ENCODE data around the gene IDH3A. TPM values are rescaled to one million over a fixed set of nuclear protein-coding genes. Genes with fewer than 3 reads are reported as not detected.

The IDH3A gene
- total RNA-seq, 2 donors from 2014 or later: 188 to 352 TPM

- H3K4me3 ChIP-seq: no peak overlapping the region
- H3K27me3 ChIP-seq: no peaks in the 10 kb centered on the region
- no peak for DNase-seq (ENCODE audit: low spot score)
- H3K9me3 ChIP-seq: no peaks in the 10 kb centered on the region
- no peaks in the 10 kb centered on the region for H3K36me3 ChIP-seq
- TF ChIP-seq CTCF (IDR thresholded peaks at IDR 0.05): no peak
- no peak overlapping the region for H3K27ac ChIP-seq
- peaks cover 0 to 4% of the 10 kb centered on the region in 2 donors for H3K4me1 ChIP-seq
Measured at GRCh38 chr15:78103406-78104118, 45.6 kb upstream of the IDH3A start.

GRCh38 chr15:78104119-78104479 lies 45.1 kb upstream of the IDH3A start:
- Histone ChIP-seq H3K27me3 (no peaks in the 10 kb centered on the region), H3K27ac (no peak overlapping the region), H3K36me3 (no peaks in the 10 kb centered on the region), H3K9me3 (no peaks in the 10 kb centered on the region), H3K4me1 (peaks cover 0 to 4% of the 10 kb centered on the region in 2 donors), H3K4me3 (no peak overlapping the region)
- no peak for TF ChIP-seq CTCF (IDR thresholded peaks at IDR 0.05)
- DNase-seq (ENCODE audit: low spot score): no peak

- Histone ChIP-seq H3K36me3 (no peaks in the 10 kb centered on the region), H3K4me1 (peaks cover 0 to 4% of the 10 kb centered on the region in 2 donors), H3K9me3 (no peaks in the 10 kb centered on the region), H3K27ac (no peak overlapping the region), H3K4me3 (no peak overlapping the region), H3K27me3 (no peaks in the 10 kb centered on the region)
- DNase-seq (ENCODE audit: low spot score): no peak
- TF ChIP-seq CTCF (IDR thresholded peaks at IDR 0.05): no peak
Measured at GRCh38 chr15:78104566-78105475, 44.3 kb upstream of the IDH3A start.

GRCh38 chr15:78105476-78106241 lies 43.5 kb upstream of the IDH3A start:
- no peak for TF ChIP-seq CTCF (IDR thresholded peaks at IDR 0.05)
- Histone ChIP-seq H3K4me1 (peaks cover 0 to 4% of the 10 kb centered on the region in 2 donors), H3K4me3 (no peak overlapping the region), H3K9me3 (no peaks in the 10 kb centered on the region), H3K27me3 (no peaks in the 10 kb centered on the region), H3K27ac (no peak overlapping the region), H3K36me3 (no peaks in the 10 kb centered on the region)
- DNase-seq (ENCODE audit: low spot score): no peak

- DNase-seq (ENCODE audit: low spot score): no peak
- H3K36me3 ChIP-seq: no peaks in the 10 kb centered on the region
- H3K4me1 ChIP-seq: peaks cover 0 to 4% of the 10 kb centered on the region in 2 donors
- no peaks in the 10 kb centered on the region for H3K27me3 ChIP-seq
- no peak overlapping the region for H3K27ac ChIP-seq
- H3K9me3 ChIP-seq: no peaks in the 10 kb centered on the region
- H3K4me3 ChIP-seq: no peak overlapping the region
- no peak for TF ChIP-seq CTCF (IDR thresholded peaks at IDR 0.05)
Measured at GRCh38 chr15:78107471-78107870, 41.7 kb upstream of the IDH3A start.
